Rectal smooth muscle tissue (tissue), 1 donor: ENCODE data around the gene IRF3.

ENCODE experiments used
- H3K27ac ChIP-seq: one replicate; pipeline ENCODE4 v1.7.0; 2013; ENCODE audit warnings: low read depth, low read length, inconsistent platforms
- H3K27me3 ChIP-seq: one replicate; pipeline ENCODE4 v1.7.0; 2013; ENCODE audit warnings: low read length; ENCODE audit not compliant: control insufficient read depth, insufficient read depth
- H3K36me3 ChIP-seq: one replicate; pipeline ENCODE4 v1.7.0; 2013; ENCODE audit warnings: low read length; ENCODE audit not compliant: control insufficient read depth, insufficient read depth
- H3K4me1 ChIP-seq: one replicate; pipeline ENCODE4 v1.7.0; 2013; ENCODE audit warnings: low read length; ENCODE audit not compliant: control insufficient read depth, insufficient read depth
- H3K4me3 ChIP-seq: one replicate; pipeline ENCODE4 v1.7.0; 2013; ENCODE audit warnings: low read length
- H3K9ac ChIP-seq: one replicate; pipeline ENCODE4 v1.7.0; 2013; ENCODE audit warnings: low read length

IRF3 gene

DNA sequence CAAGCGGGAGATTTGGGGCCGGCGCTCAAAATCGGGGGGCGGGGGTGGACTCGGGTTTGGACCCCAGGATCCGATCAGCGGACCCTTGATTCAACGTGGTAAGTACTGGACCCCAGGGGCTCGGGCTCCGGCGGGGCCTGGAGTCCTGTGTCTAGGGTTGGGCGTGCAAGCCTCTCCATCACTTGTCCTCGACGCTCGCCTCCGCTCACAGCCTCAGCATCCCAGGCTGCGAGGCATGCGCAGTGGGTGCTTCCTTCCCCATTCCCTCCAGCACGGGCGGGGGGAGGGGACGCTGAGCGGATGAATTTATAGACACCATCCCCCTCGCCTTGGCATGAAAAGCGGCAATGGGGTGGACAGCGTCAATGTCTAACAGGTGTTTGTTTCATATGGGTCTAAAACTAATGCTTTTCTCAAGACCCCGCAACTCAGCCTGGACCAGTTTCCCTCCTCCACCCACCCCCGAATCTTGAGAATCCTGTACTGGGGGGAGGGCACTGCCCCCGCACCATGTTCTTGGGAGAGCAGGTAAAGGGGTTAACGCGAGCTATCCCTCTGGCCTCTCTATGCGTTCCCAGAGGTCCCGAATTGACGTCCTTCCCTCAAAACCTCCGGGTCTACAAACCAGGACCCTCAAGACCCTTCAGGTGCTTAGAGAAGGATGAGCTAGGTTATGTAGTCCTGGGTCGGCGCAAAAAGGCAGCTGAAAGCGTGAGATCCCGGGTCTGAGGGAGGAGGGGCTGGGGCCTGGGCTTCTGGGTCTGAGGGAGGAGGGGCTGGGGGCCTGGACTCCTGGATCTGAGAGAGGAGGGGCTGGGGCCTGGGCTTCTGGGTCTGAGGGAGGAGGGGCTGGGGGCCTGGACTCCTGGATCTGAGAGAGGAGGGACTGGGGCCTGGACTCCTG, 25.8 kb upstream of the IRF3 start:
- Histone ChIP-seq H3K4me1 (peaks cover 7% of the 10 kb centered on the region), H3K4me3 (peak overlapping the region; percentile 46), H3K36me3 (peaks cover 2% of the 10 kb centered on the region), H3K27ac (no peak overlapping the region), H3K9ac (no peak overlapping the region), H3K27me3 (peaks cover 10% of the 10 kb centered on the region)

DNA sequence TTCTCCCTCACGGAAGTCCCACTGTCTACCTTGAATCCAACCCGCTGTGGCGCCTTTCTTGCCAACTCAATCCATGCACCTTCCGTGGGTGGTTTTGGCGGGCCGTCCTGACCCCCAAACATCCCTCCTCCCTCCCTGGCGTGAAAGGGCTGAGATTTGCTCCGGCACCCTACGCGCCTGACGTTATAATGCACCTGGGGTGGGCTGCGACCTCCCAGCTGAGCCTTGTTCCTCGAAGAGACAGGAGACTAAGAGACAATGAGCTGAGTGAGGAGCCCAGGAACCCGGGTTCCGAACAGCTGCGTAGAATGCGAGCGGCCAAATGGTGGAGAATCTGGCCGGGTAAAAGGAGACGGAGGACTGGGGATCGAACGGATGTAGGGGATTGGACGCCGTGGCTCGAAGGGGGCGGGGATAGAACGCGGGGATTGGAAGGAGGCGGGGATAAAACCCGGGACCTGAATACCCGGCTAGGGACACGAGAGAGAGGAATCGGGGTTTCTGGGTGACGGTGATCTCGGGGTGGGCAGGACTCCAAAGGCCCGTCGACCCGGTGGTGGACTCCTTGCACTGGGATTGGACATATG, 25.1 kb upstream of the IRF3 start, which contains the start of gene CPT1C:
TSS of gene CPT1C (plus strand) at position 461 of the 587 bp plus-strand sequence. CDS start 1,137 bp downstream, outside the sequence.
- peaks cover 2% of the 10 kb centered on the region for H3K36me3 ChIP-seq
- H3K27ac ChIP-seq, result no peak within 1 kb of the TSS
- H3K4me1 ChIP-seq, result peaks cover 7% of the 10 kb centered on the region
- peak within 1 kb of the TSS; percentile 46 for H3K4me3 ChIP-seq
- peaks cover 10% of the 10 kb centered on the region for H3K27me3 ChIP-seq
- H3K9ac ChIP-seq, result no peak within 1 kb of the TSS

DNA sequence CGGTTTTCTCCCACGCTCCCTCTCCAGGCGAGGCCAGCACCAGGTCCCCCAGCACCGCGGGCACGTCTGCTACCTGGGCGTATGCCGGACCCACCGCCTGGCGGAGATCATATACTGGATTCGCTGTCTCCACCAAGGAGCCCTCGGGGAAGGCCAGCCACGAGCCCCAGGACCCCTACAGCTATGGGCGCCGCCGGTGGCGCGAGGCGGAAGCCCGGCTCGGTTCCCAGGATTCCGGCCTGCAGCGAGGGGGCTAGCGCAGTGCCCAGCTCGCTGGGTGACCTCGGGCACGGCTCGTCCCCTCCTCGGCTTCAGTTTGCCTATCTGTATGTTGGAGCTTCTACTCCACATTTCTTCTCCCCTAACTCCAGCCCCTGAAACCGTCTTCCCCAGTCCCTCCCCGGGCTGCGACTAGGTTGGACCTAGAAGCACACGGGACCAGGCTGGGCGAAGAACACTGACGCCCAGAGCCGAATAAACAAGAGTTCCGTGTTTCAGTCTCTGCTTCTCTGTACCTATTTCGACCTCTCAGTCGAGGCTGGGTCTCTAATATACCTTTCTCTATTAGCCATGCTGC, 24.5 kb upstream of the IRF3 start:
- peak overlapping the region; percentile 46 for H3K4me3 ChIP-seq
- peaks cover 7% of the 10 kb centered on the region for H3K4me1 ChIP-seq
- H3K27me3 ChIP-seq, result peaks cover 10% of the 10 kb centered on the region
- no peak overlapping the region for H3K27ac ChIP-seq
- peaks cover 3% of the 10 kb centered on the region for H3K36me3 ChIP-seq
- H3K9ac ChIP-seq, result no peak overlapping the region

DNA sequence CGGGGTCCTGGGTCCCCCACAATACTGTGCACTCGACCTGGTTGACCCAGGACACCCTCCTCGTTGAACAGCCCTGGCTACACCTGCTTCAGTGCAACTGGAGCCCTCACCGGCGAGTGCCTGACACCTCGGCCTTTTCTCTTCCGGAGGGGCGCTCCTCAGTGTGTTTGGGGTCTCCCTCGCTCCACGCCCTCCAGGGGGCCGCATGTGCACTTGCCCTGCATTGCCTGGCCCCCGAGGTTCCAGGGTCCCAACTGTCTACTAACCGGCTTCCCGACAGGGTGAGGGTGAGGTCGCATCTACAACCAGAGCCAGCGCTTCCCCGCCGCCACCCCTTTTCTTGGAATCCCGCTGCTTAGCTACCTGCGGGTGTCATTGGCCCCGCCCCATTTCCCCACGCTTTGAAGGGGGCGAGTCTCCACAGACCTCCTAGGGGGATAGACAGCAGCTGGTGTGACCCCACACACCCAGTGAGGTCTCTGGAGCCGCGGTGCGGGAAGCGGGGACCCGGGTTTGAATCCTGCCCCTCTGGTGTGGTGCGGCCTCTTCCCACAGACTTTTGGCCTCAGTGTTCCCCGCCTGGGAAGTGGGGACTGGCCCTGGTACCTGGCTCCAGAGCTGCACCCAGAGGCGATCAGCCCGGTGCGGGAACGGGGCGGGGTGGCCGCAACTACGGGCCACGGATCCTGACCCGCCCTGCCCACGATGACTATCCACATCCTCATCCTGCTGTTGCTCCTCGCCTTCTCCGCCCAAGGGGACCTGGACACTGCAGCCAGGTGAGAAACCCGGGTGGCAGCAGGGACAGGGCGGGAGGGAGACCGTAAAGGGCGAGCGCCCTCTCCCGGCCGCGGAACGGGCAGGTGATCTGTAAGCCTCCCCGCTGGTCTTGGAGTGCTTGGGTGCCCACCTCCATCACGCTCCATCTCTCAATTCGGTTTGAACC, 23.7 kb upstream of the IRF3 start, which contains the start of gene ADM5:
TSS of gene ADM5 (plus strand) at position 462 of the 946 bp plus-strand sequence. CDS start at position 706, 244 bp downstream.
- H3K9ac ChIP-seq, result no peak within 1 kb of the TSS
- H3K27ac ChIP-seq, result no peak within 1 kb of the TSS
- H3K27me3 ChIP-seq, result peaks cover 10% of the 10 kb centered on the region
- peak within 1 kb of the TSS; percentile 46 for H3K4me3 ChIP-seq
- H3K4me1 ChIP-seq, result peaks cover 7% of the 10 kb centered on the region
- H3K36me3 ChIP-seq, result peaks cover 8% of the 10 kb centered on the region

DNA sequence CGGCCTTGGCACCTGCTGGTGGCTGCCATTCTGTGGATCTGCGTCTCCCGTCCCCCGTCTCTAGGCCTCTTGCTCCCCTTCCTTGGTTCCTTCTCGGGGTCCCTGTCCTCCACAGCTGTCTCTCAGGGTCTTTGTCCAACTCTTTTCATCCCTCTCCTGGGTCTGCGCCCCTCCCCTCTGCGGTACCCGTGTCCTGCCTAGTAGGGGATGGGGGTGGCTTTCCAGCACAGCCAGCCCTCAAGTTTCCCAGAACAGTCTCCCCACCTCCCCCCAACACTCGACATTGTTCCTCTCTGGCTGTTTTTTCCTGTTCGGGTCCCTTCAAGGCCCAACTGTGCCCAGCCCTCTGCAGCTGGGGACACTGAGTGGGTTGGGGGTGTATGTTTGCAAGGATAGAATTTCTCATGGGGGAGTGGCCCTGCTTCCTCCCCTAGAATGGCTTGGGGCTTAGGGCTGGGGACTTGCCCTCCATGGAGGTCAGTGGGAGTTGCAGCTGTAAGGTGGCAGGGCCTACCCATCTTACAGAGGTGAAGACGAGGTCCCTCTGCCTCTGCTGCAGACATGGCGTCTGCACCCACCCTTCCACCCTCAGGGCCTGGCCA, 23.0 kb upstream of the IRF3 start:
- Histone ChIP-seq H3K9ac (no peak overlapping the region), H3K27ac (no peak overlapping the region), H3K4me3 (no peak overlapping the region), H3K36me3 (peaks cover 15% of the 10 kb centered on the region), H3K4me1 (peaks cover 7% of the 10 kb centered on the region), H3K27me3 (peaks cover 10% of the 10 kb centered on the region)

DNA sequence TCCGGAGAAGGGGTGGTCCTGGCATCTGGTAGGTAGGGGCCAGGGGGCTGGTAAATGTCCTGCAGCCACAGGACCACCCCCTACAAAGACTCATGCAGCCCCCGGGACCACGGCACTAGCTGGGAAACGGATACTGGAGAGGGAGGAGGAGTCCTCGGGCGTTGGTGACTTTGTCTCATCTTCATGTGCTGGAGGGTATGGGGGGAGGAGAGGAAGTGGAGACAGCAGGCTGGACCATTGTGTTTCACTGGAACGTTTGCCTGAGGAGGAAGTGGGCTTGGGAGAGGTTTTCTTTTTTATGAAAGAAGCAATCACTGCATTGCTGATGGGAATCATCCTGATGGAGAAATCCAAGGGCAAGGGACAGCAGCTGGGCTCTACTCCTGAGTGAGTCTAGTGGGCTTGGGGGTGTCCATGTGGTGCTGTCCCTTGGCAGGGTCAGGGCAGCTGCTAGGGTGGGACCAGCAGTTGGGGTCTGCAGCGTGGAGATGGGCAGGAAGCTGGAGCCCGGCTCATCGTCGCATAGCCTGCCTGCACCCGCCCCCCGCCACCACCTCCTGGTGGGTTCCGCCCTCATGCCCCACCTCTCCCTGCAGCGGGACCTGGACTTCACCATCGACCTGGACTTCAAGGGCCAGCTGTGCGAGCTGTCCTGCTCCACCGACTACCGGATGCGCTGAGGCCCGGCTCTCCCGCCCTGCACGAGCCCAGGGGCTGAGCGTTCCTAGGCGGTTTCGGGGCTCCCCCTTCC, 22.1 kb upstream of the IRF3 start:
- Histone ChIP-seq H3K27ac (no peak overlapping the region), H3K4me1 (peaks cover 7% of the 10 kb centered on the region), H3K36me3 (peaks cover 17% of the 10 kb centered on the region), H3K27me3 (peaks cover 10% of the 10 kb centered on the region), H3K9ac (no peak overlapping the region), H3K4me3 (no peak overlapping the region)

DNA sequence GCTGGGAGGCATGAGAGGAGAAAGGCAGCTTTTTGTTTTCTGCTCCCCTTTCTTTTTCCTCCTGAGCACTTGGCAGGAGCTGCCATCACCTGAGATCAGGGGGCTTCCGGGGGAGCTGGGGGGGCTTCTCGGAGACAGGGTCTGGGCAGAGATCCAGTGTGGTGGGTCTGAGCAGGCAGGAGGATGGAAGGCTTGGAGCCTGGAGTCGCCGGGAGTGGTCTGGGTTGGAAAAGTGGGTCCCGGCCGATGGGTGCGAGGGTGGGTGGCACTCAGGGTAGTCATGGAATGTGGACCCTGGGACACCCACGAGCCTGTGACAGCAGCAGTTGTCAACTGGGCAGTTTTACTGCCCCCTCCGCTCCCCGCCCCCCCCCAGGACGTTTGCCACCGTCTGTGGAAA, 21.5 kb upstream of the IRF3 start:
- H3K36me3 ChIP-seq, result peaks cover 20% of the 10 kb centered on the region
- H3K27ac ChIP-seq, result no peak overlapping the region
- H3K27me3 ChIP-seq, result peaks cover 10% of the 10 kb centered on the region
- no peak overlapping the region for H3K9ac ChIP-seq
- no peak overlapping the region for H3K4me3 ChIP-seq
- peaks cover 7% of the 10 kb centered on the region for H3K4me1 ChIP-seq

DNA sequence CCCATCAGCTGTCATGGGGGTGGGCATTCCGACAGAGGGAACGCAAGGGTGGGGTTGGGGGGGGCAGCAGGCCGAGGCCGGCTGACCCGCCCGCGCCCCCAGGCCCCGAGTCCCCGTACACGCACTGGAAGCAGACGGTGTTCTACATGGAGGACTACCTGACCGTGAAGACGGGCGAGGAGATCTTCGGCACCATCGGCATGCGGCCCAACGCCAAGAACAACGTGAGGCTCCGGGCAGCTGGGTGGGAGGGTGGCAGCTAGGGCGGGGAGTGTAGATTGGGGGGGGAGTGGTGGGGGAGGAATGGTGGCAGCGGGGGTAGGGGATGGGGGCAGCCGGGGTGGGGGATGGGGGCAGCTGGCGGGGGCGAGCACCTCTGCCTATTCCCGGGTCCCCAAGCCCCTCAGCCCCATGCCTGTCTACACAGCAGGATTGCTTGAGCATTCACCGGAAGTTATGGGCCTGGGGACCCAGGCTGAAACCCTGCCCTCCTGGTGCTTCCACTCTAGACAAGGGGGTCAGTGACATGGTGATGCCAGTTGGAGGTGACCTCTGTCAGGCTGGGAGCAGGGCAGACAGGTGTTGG, 20.9 kb upstream of the IRF3 start:
- H3K27ac ChIP-seq, result no peak overlapping the region
- H3K27me3 ChIP-seq, result peaks cover 10% of the 10 kb centered on the region
- H3K4me3 ChIP-seq, result no peak overlapping the region
- H3K4me1 ChIP-seq, result peaks cover 7% of the 10 kb centered on the region
- no peak overlapping the region for H3K9ac ChIP-seq
- peaks cover 25% of the 10 kb centered on the region for H3K36me3 ChIP-seq

DNA sequence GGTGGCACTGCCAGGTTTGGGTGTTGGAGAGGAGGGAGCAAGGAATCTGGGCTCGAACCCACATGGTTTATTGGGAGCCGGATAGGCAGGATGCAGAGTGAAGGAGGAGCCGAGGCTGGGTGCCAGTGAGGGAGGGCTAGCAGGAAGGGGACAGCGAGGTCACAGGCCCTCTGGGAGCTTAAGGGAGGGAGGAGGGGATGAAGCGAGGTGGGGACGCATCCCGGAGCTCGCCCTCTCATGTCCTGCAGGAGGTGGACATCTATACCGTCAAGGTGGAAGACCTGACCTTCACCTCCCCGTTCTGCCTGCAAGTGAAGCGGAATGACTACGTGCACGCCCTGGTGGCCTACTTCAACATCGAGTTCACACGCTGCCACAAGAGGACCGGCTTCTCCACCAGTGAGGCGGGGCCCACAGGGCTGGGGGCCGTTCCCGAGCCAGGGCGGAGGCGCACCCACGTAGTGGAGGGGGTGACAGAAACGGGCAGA, 20.2 kb upstream of the IRF3 start:
- Histone ChIP-seq H3K4me3 (no peak overlapping the region), H3K27ac (no peak overlapping the region), H3K27me3 (peaks cover 10% of the 10 kb centered on the region), H3K4me1 (peaks cover 7% of the 10 kb centered on the region), H3K9ac (no peak overlapping the region), H3K36me3 (peaks cover 25% of the 10 kb centered on the region)

DNA sequence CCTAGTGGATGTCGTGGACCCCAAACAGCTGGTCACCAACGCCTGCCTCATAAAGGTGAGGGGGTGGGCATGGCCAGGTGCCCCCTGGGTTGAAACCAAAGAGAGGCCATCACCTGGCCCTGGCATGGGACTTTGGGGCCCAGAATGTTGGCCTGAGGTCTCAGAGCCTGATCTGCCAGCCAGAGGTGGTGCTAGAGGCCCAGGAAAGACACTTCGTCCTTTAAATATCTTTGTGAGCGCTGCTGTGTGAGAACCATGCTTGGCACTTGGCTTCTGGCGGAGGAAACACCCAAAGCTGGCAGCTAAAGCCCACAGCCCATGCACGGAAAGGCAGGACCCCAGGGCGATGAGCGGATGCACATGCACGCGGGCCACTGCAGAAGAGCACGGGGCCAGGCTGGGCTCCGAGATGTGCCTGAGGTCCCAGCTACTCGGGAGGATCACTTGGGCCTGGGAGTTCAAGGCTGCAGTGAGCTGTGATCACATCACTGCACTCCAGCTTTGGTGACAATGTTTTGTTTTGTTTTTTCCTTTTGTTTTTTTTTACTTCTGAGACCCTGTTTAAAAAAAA, 19.4 kb upstream of the IRF3 start:
- Histone ChIP-seq H3K36me3 (peaks cover 25% of the 10 kb centered on the region), H3K27ac (no peak overlapping the region)

More for the DNA sequence above, 19.4 kb upstream of the IRF3 start:
- Histone ChIP-seq H3K27me3 (peaks cover 7% of the 10 kb centered on the region), H3K4me3 (no peak overlapping the region), H3K4me1 (peaks cover 8% of the 10 kb centered on the region), H3K9ac (no peak overlapping the region)
